ENCODE results near the gene GDI1.

GDI1 gene

DNA sequence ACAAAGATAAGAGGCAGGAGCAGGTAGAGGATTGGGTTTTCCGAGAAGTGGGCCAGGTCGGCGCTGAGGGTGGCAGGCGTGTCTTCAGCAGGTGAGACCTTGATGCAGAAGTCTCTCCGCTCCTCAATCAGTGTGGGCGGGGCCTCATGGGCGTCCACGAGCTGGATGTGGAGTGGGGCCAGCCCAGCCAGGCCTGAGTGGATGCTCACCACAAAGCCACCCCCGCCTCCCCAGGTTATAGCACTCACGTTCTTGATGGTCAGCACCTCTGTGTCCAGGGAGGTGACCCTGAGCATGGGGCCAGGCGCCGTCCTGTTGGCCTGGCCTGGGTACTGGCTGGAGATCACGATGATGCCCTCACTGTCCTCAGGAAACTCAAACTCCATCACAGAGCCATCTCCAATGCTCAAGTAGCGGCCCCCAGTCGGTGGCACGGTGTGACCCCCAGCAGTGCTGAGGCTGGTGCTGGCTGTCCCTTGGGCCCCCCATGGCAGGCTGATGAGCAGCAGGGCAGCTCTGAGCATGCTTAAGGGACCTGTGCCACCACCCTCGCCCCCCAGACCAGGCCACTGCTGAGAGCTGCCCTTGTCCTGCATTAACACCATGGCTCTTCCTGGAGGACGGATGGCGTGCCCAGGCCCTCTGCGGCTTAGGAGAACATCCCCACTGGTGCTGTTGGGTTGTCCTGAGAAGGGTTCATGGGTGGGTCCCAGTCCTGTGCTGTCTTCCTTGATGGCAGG is 51.6 kb downstream of the GDI1 start:
- TF ChIP-seq, protein P1, sequence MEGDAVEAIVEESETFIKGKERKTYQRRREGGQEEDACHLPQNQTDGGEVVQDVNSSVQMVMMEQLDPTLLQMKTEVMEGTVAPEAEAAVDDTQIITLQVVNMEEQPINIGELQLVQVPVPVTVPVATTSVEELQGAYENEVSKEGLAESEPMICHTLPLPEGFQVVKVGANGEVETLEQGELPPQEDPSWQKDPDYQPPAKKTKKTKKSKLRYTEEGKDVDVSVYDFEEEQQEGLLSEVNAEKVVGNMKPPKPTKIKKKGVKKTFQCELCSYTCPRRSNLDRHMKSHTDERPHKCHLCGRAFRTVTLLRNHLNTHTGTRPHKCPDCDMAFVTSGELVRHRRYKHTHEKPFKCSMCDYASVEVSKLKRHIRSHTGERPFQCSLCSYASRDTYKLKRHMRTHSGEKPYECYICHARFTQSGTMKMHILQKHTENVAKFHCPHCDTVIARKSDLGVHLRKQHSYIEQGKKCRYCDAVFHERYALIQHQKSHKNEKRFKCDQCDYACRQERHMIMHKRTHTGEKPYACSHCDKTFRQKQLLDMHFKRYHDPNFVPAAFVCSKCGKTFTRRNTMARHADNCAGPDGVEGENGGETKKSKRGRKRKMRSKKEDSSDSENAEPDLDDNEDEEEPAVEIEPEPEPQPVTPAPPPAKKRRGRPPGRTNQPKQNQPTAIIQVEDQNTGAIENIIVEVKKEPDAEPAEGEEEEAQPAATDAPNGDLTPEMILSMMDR (IDR thresholded peaks at IDR 0.05; ENCODE audit: unreplicated experiment in 3 of 3): no peak
- H3K4me1 Mint-ChIP-seq: peaks cover 11% of the 10 kb centered on the region
- peaks cover 13% of the 10 kb centered on the region for H3K9me3 Mint-ChIP-seq
- peak overlapping the region; percentile 49 to 95 (median 69) for H3K4me3 Mint-ChIP-seq
- peaks cover 11% of the 10 kb centered on the region for H3K36me3 Mint-ChIP-seq (ENCODE audit: low read depth)
- H3K27me3 Mint-ChIP-seq (ENCODE audit: low read depth): no peaks in the 10 kb centered on the region
- no peak overlapping the region for H3K27ac Mint-ChIP-seq

DNA sequence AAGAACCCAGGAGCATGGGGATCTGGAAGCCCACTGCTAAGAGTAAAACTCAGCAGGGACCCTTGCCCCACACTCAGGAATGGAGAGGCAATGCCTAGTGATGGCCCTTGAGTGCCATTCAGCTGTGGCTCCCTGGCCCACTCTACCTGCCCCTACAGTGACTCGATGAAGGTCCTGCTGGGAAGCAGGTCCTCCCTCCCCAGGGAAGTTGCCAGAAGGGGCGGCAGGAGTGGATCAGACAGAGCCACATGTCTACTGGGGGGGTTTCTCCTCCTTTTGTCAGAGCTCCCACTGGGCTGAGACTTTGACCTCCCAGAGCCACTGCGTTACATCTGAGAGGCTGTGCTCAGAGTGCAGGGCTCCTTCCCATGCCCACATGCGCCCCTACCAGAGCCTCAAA is 52.2 kb downstream of the GDI1 start:
- TF ChIP-seq, protein P1 (IDR thresholded peaks at IDR 0.05; ENCODE audit: unreplicated experiment in 3 of 3): no peak
- peak overlapping the region in 1 of 3 experiments; percentile 92 for H3K27ac Mint-ChIP-seq
- peaks cover 6% of the 10 kb centered on the region for H3K36me3 Mint-ChIP-seq (ENCODE audit: low read depth)
- H3K27me3 Mint-ChIP-seq (ENCODE audit: low read depth): no peaks in the 10 kb centered on the region
- H3K4me1 Mint-ChIP-seq: peaks cover 11% of the 10 kb centered on the region
- H3K9me3 Mint-ChIP-seq: peaks cover 13% of the 10 kb centered on the region
- H3K4me3 Mint-ChIP-seq: peak overlapping the region; percentile 87 to 95 (median 88)

- peak overlapping the region; percentile 79 to 92 (median 83) for H3K27ac Mint-ChIP-seq
Measured at GRCh38 chrX:154490021-154490413, 53.1 kb downstream of the GDI1 start.

DNA sequence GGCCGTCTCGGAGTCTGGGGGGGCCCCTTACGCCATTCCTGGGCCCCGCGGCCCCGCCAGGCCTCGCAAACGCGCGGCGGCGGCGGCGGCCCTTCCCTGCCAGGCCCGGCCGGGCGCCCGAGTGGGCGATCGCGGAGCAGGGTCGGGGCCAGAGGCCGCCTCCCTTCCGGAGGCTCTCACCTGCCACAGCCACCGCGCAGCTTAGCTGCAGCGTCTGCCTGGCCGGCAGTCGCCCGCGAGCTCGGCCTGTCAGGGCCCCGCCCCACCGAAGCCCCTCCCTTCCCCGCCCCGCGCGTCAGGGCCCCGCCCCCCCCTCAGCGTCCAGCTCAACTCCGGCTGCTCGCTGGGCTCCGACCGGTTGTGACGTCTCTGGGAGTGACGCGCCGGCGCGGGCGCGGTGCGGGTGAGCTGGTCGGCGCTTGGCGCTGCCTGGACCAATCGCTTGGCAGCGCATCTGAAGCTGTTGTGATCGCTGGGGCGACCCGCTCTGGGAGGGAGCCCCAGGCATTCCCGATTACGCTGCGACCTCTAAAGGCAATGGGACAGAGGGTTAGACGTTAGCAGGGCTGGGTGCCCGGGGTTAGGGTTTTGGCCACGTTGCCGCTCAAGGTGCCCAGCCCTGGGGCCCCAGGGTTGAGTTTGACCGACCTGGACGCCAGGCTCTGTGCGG is 53.6 kb downstream of the GDI1 start, which contains the start of gene SLC10A3:
SLC10A3 (minus strand) TSS at position 216 of the 670 bp plus-strand sequence. CDS start 1,689 bp downstream, outside the sequence.
- Mint-ChIP-seq H3K36me3 (ENCODE audit: low read depth) (peaks cover 6% of the 10 kb centered on the region), H3K4me1 (peaks cover 11% of the 10 kb centered on the region), H3K27me3 (ENCODE audit: low read depth) (no peaks in the 10 kb centered on the region), H3K9me3 (peaks cover 16% of the 10 kb centered on the region), H3K27ac (peak within 1 kb of the TSS; percentile 83 to 92 (median 92)), H3K4me3 (peak within 1 kb of the TSS; percentile 87 to 95 (median 89))
- TF ChIP-seq, protein P1 (IDR thresholded peaks at IDR 0.05; ENCODE audit: unreplicated experiment in 3 of 3): no peak

More at GRCh38 chrX:154490021-154490413, 53.1 kb downstream of the GDI1 start:
- H3K4me1 Mint-ChIP-seq: peaks cover 11% of the 10 kb centered on the region
- H3K4me3 Mint-ChIP-seq: peak overlapping the region; percentile 87 to 95 (median 88)
- H3K36me3 Mint-ChIP-seq (ENCODE audit: low read depth): peaks cover 6% of the 10 kb centered on the region
- H3K27me3 Mint-ChIP-seq (ENCODE audit: low read depth): no peaks in the 10 kb centered on the region
- TF ChIP-seq, protein P1 (IDR thresholded peaks at IDR 0.05; ENCODE audit: unreplicated experiment in 3 of 3): no peak
- peaks cover 16% of the 10 kb centered on the region for H3K9me3 Mint-ChIP-seq
